Ovary (tissue), 3 donors: ENCODE data around the gene STRN.

ENCODE experiments used
- EP300 ChIP-seq: sonication (generic); formaldehyde crosslinking; IDR thresholded peaks from one replicate; pipeline ENCODE4 v1.6.1; 2017; ENCODE audit warnings: antibody characterized with exemption
- POLR2A ChIP-seq: fragments of 450-650 bp; IDR thresholded peaks from one replicate; pipeline ENCODE4 v1.6.1; 2017; ENCODE audit warnings: antibody characterized with exemption, mild to moderate bottlenecking, moderate library complexity
- TF ChIP-seq, protein P1 (sequence below), 3 donors: fragments of 450-650 bp in 2 of 3; fragments of 200-600 bp in 1 of 3; IDR thresholded peaks; one replicate each; pipeline versions ENCODE4 v1.5.1 to v1.8.0; 2016 to 2022; ENCODE audit warnings: antibody characterized with exemption in 3 of 3, mild to moderate bottlenecking in 1 of 3
- donor health status: DM: no; HTN: no; CAD: no.

DNA sequence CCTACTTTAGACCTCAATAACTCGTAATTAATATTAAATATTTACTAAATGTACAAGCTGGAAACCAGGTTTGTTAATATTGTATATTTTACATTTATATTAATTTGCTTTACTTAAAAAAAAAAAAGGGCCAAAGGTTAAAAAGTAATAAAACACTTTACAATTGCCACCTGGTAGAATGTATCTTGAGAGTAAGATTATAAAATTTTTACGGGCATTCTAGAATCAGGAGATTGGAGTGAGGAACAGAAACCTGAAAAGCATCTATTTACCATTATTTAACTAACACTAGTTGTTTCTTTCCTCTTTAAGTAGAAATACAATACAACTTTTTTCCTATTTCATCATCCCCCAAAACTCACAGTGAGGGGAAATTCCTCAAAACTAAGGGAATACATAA lies 15.6 kb upstream of the STRN start:
- TF ChIP-seq POLR2A (no peak), EP300 (no peak)
- TF ChIP-seq, protein P1, sequence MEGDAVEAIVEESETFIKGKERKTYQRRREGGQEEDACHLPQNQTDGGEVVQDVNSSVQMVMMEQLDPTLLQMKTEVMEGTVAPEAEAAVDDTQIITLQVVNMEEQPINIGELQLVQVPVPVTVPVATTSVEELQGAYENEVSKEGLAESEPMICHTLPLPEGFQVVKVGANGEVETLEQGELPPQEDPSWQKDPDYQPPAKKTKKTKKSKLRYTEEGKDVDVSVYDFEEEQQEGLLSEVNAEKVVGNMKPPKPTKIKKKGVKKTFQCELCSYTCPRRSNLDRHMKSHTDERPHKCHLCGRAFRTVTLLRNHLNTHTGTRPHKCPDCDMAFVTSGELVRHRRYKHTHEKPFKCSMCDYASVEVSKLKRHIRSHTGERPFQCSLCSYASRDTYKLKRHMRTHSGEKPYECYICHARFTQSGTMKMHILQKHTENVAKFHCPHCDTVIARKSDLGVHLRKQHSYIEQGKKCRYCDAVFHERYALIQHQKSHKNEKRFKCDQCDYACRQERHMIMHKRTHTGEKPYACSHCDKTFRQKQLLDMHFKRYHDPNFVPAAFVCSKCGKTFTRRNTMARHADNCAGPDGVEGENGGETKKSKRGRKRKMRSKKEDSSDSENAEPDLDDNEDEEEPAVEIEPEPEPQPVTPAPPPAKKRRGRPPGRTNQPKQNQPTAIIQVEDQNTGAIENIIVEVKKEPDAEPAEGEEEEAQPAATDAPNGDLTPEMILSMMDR (IDR thresholded peaks at IDR 0.05): no peak
